GM21515 (cell line): Measurements from ENCODE around the gene SYNJ2.
A peak's percentile ranks its signal among the peaks of the same experiment; 100 is the strongest.

Experiments used
- ATAC-seq: cut with Tn5 transposase; IDR thresholded peaks from one replicate; pipeline ENCODE4 v1.9.1; 2021; ENCODE audit not compliant: unreplicated experiment

Gene SYNJ2

DNA sequence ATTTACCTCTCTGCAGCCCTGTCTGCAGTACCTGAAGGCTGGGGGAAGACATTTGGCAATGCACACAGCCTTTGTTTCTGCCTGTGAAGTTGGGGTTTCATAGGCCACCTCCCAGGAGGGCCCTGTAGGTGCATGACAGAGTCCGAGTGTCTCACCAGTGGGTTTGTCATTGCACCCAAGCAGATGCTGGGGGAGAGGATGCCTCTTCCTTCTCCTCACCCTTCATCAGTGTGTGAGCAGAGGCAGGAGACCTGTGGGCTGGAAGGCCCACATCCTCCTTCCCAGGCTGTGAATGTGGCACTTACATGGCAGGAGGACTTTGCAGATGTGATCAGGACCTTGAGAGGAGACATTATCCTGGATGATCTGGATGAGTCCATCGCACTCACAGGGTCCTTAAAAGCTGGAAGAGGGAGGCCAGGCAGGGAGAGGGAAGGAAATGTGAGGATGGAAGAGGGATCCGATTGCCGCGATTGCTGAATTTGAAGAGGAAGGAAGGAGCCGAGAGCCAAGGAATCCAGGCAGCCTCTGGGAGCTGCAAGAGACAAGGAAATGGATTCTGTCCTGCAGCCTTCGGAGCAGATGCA, 30.4 kb downstream of the SYNJ2 start:
- no peak for ATAC-seq

DNA sequence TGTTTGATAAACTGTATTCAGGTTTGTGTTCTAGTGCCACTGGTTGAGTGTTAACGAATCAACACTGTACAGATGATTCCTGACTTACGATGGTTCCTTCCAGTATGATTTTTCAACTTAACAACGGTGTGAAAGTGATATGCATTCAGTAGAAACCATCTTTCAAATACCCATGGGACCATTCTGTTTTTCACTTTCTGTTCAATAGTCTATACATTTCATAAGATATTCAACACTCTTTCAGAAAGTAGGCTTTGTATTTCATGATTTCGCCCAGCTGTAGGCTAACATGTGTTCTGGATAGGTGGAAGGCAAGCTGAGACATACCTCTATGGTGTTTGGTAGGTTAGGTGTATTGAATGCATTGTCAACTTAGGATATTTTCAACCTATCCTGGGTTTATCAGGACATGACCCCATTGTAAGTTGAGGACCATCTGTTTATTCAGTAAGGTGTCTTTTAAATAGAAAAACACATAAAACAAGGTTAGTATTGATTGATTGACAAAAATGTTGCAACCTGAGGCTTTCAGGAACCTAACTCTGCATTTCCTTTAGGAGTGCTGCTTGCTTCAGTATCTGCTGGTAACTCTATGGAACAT, 32.3 kb downstream of the SYNJ2 start:
- no peak for ATAC-seq

DNA sequence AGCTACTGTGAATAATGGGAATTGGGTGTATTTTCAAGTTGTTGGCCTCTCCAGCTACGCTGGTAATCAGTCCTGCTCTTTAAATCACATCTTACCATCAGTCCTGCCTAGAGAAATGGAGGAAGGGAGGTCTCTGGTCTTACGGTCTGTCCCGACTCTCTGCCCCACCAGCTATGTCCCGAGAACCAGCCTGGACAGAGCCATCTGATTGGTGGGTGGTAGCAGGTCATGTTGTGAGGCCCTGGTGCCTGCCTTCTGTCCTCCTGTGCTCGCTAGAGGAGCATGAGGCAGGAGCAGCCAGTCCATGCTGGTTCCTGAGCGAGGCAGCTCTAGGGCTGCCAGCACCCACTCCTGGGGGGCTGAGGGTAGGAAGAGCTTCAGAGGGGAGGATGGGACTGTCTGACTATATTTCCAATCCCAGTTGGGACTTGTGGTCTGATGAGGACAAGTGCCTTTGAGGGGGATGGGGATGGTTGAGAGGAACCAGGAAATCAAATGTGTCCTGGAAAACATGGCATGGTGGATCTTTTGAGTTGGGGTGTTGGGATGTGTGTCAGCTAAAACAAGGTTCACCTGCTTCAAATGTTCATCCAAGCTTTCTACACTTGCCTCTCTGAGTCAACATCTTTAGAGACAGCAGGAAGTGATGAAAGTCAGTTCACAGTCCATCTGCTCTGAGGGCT, 33.0 kb downstream of the SYNJ2 start:
- no peak for ATAC-seq

DNA sequence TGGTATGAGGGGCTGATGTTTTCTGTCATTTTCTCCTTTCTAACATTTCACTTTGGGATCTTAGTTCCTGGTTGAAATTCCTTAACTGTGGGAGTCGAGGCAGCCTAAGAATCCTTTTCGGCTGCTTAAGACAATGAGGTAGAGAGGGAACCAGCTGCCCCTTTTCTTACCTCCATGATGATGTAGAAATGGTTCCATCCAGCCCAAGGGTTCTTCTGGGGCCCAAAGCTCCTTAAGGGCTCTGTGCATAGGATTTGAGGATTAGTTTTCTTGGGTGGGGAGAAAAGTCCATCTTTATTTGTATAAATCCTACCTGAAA, 33.5 kb downstream of the SYNJ2 start:
- ATAC-seq, result no peak

DNA sequence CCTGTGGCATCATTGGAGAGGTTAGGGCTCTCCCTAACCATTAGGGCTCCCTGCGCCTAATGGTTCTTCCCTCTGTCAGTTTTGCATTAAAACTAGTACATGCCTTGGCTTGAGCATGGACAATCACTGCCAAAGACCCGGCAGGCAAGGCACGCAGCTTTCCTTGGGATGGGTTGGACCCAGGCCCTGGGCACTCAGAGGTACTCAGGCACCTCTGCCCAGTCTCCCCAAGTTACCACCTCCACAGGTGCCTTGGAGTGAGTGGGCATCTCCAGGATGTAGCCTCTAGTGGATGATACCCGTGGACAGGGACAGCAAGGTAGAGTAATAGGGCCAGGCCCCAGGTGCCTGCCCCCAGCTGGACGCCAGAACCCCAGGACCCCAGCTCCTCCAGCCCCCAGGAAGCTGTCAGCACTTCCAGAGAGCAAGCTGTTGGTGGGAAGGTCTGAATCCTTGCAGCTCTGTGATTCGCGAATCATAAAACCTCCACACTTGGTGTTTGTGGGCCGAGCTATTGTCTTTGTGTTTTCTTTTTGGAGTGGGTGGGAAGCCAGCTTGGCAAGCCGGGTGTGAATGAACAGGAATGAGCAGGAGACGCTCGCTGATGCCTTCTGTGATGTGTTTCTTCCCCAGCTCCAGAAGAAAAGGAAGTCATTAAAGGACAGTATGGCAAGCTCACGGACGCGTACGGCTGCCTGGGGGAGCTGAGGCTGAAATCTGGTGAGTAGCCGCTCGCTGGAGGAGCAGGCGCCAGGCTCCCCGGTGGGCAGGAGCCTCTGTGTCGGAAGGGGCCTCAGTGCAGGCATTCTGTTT, 35.1 kb downstream of the SYNJ2 start:
- no peak for ATAC-seq

DNA sequence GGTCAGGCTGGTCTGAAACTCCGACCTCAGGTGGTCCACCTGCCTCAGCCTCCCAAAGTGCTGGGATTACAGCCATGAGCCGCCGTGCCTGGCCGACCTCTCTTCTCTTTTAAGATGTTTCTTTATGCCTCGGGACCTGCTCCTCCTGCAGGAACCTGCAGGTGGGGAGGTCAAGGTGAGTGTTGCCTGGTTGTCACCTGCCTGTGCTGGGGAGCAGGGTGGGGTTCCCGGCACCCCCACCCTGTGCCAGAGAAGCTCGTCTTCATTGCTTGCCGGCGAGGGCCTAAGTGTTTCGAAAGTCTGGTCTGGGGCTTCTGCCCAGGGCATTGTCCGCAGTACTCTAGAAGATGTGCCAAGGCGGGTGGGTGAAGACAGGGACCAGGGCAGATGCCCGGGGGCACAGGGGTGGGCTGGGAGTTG, 36.0 kb downstream of the SYNJ2 start:
- no peak for ATAC-seq

DNA sequence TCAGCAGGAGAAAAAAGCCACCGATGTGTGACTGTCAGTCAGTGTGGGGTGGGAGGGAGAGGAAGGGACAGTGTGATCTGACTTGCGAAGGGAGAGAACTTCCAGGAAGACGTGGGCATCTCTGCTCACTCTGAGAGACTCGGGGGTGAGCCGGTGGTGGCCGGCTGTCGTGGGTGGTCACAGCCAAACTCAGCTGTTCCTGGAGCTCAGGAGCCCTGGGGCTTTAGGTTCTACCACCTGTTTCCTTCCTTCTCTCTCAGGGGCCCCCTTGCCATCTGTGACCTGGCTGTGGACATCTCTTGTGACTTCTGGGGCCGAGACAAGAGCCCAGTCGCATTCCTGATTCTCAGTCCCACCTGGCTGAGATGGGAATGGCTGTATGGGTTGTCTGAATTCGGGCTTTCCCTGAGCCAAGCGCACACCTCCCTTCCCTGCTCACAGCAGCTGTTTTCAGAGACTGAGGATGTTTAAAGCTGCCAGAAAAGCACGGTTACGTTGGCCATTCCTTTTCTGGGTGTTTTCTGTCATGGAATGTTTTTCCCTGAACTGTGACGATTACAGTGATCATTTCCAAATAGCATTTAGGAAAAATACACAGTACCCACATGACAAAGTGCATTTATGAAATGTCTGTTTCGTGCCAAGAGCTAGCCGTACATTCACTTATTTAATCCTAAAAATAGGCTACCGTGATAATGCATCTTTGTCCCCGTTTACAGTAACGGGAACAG, 36.5 kb downstream of the SYNJ2 start:
- no peak for ATAC-seq

DNA sequence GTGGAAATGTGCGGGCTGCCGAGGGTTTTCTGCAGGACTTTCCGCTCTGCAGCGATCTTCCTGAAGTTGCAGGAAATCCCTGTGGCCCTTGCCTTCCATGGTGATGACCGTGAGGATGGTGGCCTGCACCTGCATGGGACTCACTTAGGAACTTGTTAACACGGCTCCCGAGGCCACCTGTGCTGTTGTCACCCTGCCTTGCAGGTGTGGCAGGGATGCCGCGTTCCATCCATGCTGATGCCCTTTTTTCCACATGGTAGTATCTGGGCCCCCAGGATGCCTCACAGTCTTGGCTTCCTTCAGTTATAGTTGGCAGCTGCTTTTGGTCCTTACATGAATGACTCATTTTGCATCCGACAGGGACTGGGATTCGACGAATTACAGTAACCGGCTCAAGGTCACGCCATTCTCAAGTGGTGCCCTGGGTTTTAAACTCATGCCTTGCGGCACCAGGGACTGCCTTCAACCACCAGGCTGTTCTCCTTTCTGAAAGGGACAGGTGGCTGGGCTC, 37.2 kb downstream of the SYNJ2 start:
- ATAC-seq, result no peak

DNA sequence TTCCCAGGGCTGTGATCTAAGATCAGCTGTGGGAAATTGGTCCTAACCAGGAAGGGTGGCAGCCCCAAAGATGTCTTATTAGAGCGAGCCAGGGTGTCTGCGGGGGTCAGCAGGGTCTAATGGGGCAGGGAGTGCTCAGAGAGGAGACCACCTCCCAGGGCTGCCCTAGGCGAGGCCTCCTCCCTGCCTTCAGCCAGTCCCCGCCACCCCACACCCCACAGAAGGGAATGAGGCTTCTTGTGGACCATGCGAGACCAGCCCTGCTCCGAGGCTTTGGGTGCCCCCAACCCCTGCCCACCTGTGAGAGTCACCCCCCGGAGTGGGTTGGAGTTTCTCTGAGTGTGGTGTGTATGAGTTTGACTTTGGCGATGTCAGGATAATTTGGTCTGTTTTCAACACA, 37.8 kb downstream of the SYNJ2 start:
- ATAC-seq, result no peak

DNA sequence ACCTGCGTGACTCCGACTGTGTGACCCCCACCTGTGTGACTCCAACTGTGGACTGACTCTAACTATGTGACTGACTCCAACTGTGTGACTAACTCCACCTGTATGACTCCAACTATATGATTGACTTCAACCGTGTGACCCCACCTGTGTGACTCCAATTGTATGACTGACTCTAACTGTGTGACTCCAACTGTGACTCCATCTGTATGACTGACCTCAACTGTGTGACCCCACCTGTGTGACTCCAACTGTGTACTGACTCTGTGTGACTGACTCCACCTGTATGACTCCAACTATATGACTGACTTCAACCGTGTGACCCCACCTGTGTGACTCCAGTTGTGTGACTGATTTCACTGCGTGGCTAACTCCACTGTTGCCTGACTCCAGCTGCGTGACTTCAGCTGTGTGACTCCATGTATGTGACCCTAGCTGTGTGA, 38.6 kb downstream of the SYNJ2 start:
- no peak for ATAC-seq

DNA sequence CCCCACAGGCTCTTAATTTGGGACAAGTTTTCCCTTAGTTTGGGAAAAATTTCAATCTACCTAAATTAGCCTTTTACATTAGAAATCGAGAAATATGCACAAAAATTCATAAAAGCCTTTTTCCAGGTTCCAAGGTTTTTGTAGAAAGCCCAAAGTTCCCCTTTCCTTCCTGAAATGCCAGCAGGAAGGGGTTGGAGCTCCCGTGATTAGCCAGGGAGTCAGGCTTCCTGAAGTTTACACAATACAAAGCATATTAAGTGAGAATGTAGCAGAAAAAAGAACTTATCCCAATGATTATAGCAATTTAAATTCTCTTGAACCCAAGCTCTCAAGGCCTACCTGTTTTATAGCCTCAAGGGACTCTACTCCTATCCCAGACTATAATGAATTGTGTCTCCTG, 39.1 kb downstream of the SYNJ2 start:
- ATAC-seq, result no peak

DNA sequence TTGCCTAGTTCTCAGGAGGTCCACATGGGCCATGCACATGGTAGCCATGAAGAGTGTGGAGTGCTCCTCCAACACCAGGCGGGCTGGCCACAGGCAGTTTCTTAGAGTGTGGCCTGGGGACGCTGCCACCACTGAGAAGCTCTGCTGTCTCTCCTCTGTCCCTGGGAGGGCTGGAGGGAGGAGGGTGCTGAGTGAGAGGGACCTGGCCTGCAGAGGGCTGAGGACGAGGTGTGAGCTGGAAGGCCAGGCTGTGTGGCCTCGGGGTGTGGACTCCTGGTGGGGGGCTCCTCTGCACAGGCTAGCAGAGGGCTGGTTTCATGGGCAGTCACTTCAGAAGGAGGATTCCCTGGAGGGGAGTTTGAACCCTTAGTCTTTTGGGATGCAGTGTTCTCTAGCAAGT, 39.7 kb downstream of the SYNJ2 start:
- no peak for ATAC-seq

DNA sequence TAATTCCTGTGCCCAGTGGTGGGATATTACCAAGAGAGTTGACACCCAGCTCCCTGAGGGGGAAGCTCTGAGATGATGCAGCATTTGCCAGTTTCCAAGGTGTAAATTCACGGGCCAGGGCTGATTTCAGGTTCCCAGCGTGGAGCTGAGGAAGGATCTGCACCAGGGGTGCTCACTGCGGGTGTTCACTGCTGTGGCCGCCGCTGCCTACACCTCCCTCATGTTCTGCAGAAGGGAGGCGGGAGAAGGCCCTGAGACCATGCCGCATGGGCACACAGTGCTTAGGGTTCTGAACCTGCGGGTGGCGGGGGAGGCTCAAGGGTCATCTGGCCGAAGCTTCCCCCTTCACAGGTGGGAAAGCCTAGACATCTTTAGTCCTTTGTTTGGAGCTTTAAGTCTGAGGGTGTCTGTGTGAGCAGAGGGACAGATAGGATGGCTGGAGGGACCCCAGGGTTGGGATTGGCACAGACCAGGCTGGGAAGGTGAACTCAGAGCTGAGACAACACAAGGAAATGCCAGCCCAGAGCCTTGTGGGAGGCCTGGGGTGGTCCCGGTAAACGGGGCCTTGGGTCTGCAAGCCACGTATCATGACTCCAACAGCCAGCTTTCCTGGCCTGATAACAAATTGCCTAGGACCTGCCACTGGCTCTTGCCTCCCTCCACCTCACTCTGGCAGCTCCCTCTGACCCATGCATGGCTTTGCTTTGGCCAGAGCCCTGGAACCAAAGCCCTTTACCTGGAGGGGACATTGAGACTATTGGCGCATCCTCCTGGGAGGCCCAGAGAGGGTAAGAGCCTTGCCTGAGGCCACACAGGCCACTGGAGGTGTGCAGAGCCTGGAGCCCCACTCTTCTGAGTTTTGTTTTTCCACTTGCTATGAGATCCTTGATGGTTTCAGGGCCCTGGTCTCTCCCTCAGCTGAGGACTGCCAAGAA, 40.4 kb downstream of the SYNJ2 start:
- no peak for ATAC-seq

DNA sequence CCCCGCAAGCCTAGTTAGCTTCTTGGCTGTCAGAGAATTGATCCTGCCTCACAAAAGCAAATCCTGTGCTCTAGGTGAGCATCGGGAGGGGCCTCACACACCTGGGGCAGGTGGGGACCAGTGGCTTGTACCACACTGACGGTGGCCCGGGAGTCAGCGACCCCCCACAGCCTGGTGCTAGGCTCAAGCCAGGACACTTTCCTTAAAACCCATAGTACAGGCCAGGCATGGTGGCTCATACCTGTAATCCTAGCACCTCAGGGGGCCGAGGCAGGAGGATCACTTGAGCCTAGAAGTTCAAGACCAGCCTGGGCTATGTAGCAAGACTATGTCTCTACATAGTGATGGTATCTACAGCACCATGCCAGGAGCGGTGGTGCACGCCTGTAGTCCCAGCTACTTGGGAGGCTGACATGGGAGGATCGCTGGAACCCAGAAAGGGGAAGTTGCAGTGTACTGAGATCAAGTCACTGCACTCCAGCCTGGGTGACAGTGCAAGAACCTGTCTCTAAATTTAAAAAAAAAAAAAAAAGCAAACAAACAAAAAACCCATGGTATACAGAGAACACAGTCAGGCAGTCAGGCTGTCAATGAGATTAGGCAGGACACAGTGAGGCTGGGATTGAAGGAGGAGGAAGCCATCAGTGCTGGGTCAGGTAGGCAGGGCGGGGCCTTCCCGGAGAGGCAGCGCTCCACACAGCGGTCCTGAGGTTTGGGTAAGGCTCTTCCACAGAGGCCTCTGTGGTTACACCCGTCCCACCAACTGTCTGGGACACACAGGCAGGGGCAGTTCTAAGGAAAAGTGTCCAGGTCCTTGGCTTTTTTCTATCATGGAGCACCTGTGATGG, 41.3 kb downstream of the SYNJ2 start:
- no peak for ATAC-seq

DNA sequence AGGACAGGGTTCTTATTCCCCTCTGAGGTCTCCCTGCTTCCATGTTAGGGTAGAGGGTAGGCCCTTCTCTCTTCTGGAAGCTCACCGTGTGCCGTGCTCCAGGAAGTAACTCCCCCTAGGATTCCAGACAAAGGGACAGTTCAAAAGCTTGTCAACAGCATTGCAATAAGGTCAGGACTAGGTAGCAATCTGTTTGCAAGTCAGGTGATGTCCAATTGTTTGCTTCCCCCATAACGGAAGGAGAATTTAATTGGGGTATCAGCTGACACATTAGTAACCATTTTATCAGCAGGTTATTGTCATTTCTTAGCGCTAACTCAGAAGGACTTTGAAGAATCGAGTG, 41.9 kb downstream of the SYNJ2 start:
- no peak for ATAC-seq

DNA sequence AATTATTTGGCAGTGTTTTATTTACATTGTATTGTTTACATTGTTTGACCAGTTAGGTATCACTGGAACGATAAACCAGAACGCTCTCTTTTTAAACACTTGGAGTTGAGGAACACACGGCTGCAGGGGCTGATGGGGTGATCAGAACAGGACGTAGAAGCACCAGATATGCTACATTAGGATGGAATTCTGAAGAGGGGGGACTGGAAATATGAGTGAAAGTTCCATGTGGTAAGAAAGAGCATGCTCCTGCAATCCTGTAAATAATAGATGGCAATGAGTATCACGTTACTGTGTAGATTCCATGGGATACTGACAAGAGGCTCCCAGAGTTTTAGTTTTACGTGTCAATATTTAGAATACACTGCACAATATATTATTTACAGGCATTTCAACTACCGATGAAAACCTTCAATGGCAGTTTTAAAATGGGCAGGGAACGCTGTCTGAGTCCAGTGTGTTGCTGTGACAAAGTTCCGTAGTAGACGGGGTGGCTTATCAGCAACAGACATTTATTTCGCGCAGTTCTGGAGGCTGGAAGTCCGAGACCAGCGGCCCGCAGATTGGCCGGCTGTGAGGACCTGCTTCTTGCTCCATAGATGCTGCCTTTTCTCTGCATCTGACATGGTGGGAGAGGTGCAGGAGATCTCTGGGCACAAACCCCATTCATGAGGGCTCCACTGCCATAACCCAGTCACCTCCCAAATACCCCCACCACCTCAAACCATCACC, 43.1 kb downstream of the SYNJ2 start:
- no peak for ATAC-seq

DNA sequence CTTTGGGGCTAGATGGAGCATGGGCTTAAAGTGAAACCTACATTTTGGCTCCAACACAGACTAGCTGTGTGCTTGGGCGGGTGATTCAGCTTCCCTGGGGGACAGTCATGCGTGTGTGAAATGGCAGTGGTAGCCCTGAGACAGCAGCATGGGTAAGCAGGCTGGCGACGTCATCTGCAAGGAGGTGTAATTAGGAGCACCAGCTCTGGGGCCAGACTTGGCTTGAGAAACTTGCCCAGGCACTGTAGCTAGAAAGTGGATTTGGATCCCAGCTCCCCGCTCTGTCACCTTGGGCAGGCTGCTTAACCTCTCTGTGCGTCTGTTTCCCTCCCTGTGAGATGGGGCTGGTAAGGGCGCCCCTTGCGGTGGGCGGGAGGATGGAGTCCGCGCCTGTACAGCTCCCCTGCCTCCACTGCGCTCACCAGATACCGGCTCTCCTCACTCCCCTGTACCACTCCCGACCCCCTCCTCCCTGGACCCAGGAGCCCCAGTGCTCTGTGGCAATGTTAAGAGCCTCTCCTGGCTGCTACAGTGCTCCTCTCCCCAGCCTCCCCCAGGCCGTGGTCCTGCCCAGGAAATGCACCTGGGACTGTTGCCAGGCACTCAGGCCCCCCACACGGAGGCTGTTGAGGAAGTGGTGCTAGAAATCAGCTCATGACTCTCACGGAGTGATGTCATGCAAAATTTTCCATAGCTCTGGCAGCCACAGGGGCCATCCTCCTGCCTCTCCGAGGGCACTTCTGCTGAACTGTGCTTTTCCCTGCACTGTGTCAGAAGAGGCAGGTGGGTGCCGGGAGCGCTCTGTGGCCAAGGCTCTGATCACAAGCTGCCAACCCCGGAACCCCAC, 44.6 kb downstream of the SYNJ2 start:
- ATAC-seq, result peak; percentile 74
